Measurements from ENCODE around the gene ZCCHC14. TPM values are rescaled to one million over a fixed set of nuclear protein-coding genes. Genes with fewer than 3 reads are reported as not detected.

ZCCHC14 gene
- total RNA-seq, 1 donor = 8.2 TPM

DNA sequence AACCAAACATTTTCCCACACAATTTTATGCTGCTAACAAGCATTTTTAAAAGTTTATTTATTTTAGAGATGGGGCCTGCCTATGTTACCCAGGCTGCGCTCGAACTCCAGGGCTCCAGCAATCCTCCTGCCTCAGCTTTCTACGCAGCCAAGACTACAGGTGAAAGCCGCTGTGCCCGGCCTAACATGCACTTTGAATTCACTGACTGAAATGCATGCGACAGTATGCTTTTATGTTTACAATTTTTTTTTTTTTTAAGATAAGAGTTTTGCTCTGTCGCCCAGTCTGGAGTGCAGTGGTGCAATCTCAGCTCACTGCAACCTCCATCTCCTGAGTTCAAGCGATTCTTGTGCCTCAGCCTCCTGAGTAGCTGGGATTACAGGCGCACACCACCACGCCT lies 52.9 kb downstream of the ZCCHC14 start:
- no peak for DNase-seq (ENCODE audit: low read depth)
- H3K4me3 ChIP-seq (ENCODE audit: low read depth, low read length) = no peak overlapping the region
- TF ChIP-seq, protein P1, sequence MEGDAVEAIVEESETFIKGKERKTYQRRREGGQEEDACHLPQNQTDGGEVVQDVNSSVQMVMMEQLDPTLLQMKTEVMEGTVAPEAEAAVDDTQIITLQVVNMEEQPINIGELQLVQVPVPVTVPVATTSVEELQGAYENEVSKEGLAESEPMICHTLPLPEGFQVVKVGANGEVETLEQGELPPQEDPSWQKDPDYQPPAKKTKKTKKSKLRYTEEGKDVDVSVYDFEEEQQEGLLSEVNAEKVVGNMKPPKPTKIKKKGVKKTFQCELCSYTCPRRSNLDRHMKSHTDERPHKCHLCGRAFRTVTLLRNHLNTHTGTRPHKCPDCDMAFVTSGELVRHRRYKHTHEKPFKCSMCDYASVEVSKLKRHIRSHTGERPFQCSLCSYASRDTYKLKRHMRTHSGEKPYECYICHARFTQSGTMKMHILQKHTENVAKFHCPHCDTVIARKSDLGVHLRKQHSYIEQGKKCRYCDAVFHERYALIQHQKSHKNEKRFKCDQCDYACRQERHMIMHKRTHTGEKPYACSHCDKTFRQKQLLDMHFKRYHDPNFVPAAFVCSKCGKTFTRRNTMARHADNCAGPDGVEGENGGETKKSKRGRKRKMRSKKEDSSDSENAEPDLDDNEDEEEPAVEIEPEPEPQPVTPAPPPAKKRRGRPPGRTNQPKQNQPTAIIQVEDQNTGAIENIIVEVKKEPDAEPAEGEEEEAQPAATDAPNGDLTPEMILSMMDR (IDR thresholded peaks at IDR 0.05; ENCODE audit: insufficient read depth, low read depth, low read length) = no peak

GRCh38 chr16:87438611-87438985 lies 54.2 kb downstream of the ZCCHC14 start:
- DNase-seq (ENCODE audit: low read depth) = no peak
- TF ChIP-seq, protein P1 (IDR thresholded peaks at IDR 0.05; ENCODE audit: insufficient read depth, low read depth, low read length) = no peak
- H3K4me3 ChIP-seq (ENCODE audit: low read depth, low read length) = no peak overlapping the region

GRCh38 chr16:87437911-87438610 lies 54.8 kb downstream of the ZCCHC14 start:
- DNase-seq (ENCODE audit: low read depth) = peak; percentile 89
- no peak overlapping the region for H3K4me3 ChIP-seq (ENCODE audit: low read depth, low read length)
- TF ChIP-seq, protein P1 (IDR thresholded peaks at IDR 0.05; ENCODE audit: insufficient read depth, low read depth, low read length) = no peak

DNA sequence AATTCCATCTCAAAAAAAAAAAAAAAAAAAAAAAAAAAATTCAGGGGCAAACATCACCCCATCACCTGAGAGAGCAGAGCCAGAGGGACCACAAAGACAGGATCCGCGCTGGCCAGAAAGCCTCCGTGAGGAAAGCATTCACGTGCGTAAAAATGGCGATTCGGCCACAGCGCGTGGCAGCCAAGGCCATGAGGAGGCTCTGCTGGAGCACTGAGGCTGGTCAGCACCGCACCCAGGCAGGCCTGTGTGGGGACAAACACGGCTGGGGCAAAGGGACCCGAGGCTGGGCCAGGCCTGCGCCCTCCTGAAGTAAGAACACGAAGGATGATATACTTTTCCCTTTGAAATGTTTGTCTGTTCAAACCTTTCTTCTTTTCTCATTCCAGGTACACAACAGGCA lies 55.5 kb downstream of the ZCCHC14 start:
- no peak for DNase-seq (ENCODE audit: low read depth)

DNA sequence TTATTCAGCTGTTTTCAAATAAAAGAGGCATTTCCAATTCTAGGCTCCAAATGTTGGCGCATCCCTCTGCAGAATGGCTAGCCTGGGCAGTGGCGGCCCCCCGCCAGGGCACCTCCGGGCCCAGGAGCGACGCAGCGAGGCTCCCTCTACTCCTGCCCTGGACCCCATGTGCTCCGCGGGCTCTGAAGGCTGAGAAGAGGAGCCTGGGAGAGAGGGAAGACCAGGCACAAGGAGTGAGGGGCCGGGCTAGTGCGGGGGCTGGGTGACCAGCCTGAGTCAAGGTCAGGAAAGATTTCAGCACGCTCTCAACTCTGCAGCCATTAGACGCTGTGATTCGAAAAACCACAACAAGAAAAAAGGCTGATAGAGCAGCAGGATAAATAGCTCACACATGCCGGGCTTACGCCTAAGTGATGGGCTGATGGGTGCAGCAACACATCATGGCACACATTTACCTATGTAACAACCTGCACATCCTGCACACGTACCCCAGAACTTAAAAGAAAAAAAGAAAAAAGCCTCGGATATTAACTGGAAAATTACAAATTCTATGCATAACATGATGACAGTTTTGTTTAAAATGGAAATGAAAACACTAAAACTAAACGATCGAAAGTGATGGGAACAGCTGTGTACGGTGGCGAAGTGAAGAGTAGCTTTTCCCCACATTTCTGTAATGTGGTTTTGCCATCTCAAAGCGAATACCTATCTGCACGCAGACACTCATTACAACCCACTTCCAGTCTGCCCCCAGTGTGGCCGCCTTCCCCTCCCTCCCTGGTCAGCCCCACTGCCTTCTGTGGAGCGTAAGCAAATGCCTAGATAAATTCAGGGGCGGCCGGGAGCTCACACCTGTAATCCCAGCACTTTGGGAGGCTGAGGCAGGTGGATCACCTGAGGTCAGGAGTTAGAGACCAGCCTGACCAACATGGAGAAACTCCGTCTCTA lies 56.3 kb downstream of the ZCCHC14 start:
- DNase-seq (ENCODE audit: low read depth) = peak; percentile 68
- TF ChIP-seq, protein P1 (IDR thresholded peaks at IDR 0.05; ENCODE audit: insufficient read depth, low read depth, low read length) = no peak
- no peak overlapping the region for H3K4me3 ChIP-seq (ENCODE audit: low read depth, low read length)

More for the DNA sequence above, 55.5 kb downstream of the ZCCHC14 start:
- TF ChIP-seq, protein P1 (IDR thresholded peaks at IDR 0.05; ENCODE audit: insufficient read depth, low read depth, low read length) = no peak
- no peak overlapping the region for H3K4me3 ChIP-seq (ENCODE audit: low read depth, low read length)

DNA sequence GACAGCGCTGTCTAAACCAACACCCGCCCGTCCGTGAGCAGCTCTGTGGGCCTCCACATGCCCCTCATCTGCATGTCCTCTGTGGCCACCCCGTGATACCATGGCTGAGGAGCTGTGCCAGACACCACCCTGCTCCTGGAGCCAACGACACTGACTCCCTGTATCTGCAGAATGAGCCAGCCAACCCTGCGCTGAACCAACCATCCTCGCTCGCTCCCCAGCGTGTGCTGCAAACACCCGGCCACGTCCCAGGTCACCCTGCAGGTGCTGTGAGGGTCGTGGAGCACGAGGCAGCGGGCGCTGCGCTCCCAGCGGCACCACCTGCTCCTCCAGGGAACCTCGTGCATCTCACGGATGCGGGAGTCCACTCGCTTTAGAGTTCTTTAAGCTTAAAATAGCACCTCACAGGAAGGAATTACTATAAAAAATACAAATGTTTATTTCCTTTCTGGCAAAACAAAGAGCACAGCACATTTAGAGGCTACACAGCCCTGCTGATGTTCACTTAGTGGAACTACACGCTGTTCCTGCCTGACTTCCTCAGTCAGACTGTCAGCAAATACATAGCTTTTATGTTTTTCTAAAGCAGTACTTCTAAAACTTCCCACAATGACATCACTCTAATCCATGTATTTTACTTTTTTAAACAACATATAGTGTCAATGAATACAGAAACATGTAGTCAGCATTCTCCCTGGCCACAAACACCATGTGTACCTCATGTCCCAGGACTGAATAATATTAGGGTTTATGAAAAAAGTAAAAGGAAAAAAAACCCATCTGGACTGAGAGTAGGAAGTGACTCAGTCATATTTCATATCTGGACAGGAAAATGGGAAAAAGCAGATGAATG lies 57.2 kb downstream of the ZCCHC14 start:
- peak; percentile 94 for DNase-seq (ENCODE audit: low read depth)
- TF ChIP-seq, protein P1 (IDR thresholded peaks at IDR 0.05; ENCODE audit: insufficient read depth, low read depth, low read length) = peak; percentile 3
- H3K4me3 ChIP-seq (ENCODE audit: low read depth, low read length) = no peak overlapping the region

All from fibroblast of villous mesenchyme (primary cell).